Erythroblast (primary cell): Measurements from ENCODE around the gene EXOSC5.

Source experiments
- GATA1 ChIP-seq: IDR thresholded peaks from 2 replicates; pipeline ENCODE4 v1.6.1; 2011; ENCODE audit warnings: low read depth, mild to moderate bottlenecking, control low read depth, low read length, moderate library complexity
- POLR2A ChIP-seq: IDR thresholded peaks from 2 replicates; pipeline ENCODE4 v1.6.1; 2011; ENCODE audit warnings: mild to moderate bottlenecking, low read length

GRCh38 chr19:41408256-41408655, 11.1 kb upstream of the EXOSC5 start:
- TF ChIP-seq POLR2A = no peak
- TF ChIP-seq GATA1 = no peak
